IPS-NIHi7 (cell line): ENCODE results near the gene PNCK.
"Not testable (repeated sequence)": the region's sequence is repeated elsewhere in the genome, so short reads cannot be mapped to it uniquely, and the experiment has no call there.

Experiments used
- DNase-seq: peaks from one replicate; pipeline ENCODE4 v3.0.0; 2012; ENCODE audit warnings: mixed read lengths; ENCODE audit errors: extremely low spot score

PNCK gene

GRCh38 chrX:153699210-153699783 lies 25.7 kb upstream of the PNCK start:
- DNase-seq, result not testable (repeated sequence)

- no peak for DNase-seq
Observed at GRCh38 chrX:153697924-153698865, 24.6 kb upstream of the PNCK start.

- not testable (repeated sequence) for DNase-seq
Observed at GRCh38 chrX:153696986-153697722, 23.5 kb upstream of the PNCK start.

GRCh38 chrX:153696538-153696937 lies 22.9 kb upstream of the PNCK start:
- not testable (repeated sequence) for DNase-seq

GRCh38 chrX:153696100-153696499 lies 22.5 kb upstream of the PNCK start:
- no peak for DNase-seq

GRCh38 chrX:153694687-153695270 lies 21.2 kb upstream of the PNCK start:
- DNase-seq, result no peak

- not testable (repeated sequence) for DNase-seq
Observed at GRCh38 chrX:153694256-153694655, 20.6 kb upstream of the PNCK start.

- no peak for DNase-seq
Observed at GRCh38 chrX:153693216-153694086, 19.8 kb upstream of the PNCK start.

GRCh38 chrX:153692611-153693156 lies 19.1 kb upstream of the PNCK start:
- DNase-seq, result no peak

GRCh38 chrX:153692003-153692402 lies 18.4 kb upstream of the PNCK start:
- no peak for DNase-seq

GRCh38 chrX:153691032-153691827 lies 17.6 kb upstream of the PNCK start:
- DNase-seq, result not testable (repeated sequence)

- no peak for DNase-seq
Observed at GRCh38 chrX:153690466-153690865, 16.9 kb upstream of the PNCK start.

GRCh38 chrX:153689654-153690465 lies 16.2 kb upstream of the PNCK start:
- no peak for DNase-seq

- no peak for DNase-seq
Observed at GRCh38 chrX:153688911-153689590, 15.4 kb upstream of the PNCK start.

GRCh38 chrX:153688506-153688905 lies 14.9 kb upstream of the PNCK start:
- no peak for DNase-seq

- no peak for DNase-seq
Observed at GRCh38 chrX:153688071-153688470, 14.5 kb upstream of the PNCK start.

GRCh38 chrX:153687121-153688039 lies 13.8 kb upstream of the PNCK start, which contains the start of gene SLC6A8:
Gene SLC6A8, plus strand, starts transcription at chrX:153687926. Its CDS starts 649 bp downstream, at chrX:153688575.
- no peak for DNase-seq
